Central memory CD4-positive, alpha-beta T cell (primary cell): Measurements from ENCODE around the gene KLHL1.

Source experiments
- DNase-seq: peaks from one replicate; pipeline ENCODE4 v3.0.0; 2022

KLHL1 gene

GRCh38 chr13:70014337-70014736 lies 93.9 kb downstream of the KLHL1 start:
- DNase-seq, result no peak

- DNase-seq, result no peak
These were observed 108.4 kb downstream of the KLHL1 start for GRCh38 chr13:69999875-70000274.

- DNase-seq, result no peak
These were observed 111.2 kb downstream of the KLHL1 start for GRCh38 chr13:69997061-69997460.

- no peak for DNase-seq
These were observed 127.5 kb downstream of the KLHL1 start for GRCh38 chr13:69980799-69981198.

- no peak for DNase-seq
These were observed 132.8 kb downstream of the KLHL1 start for GRCh38 chr13:69975496-69975895.

- no peak for DNase-seq
These were observed 137.7 kb downstream of the KLHL1 start for GRCh38 chr13:69970520-69970919.

- DNase-seq, result no peak
These were observed 149.2 kb downstream of the KLHL1 start for GRCh38 chr13:69959046-69959445.

- no peak for DNase-seq
These were observed 151.4 kb downstream of the KLHL1 start for GRCh38 chr13:69956839-69957238.

GRCh38 chr13:69956349-69956748 lies 151.9 kb downstream of the KLHL1 start:
- no peak for DNase-seq

GRCh38 chr13:69955271-69955670 lies 153.0 kb downstream of the KLHL1 start:
- DNase-seq, result no peak

- DNase-seq, result no peak
These were observed 156.8 kb downstream of the KLHL1 start for GRCh38 chr13:69951412-69951811.

GRCh38 chr13:69950160-69950559 lies 158.1 kb downstream of the KLHL1 start:
- DNase-seq, result no peak

GRCh38 chr13:69948016-69948415 lies 160.2 kb downstream of the KLHL1 start:
- DNase-seq, result no peak

GRCh38 chr13:69947582-69947981 lies 160.7 kb downstream of the KLHL1 start:
- DNase-seq, result no peak

GRCh38 chr13:69946511-69946910 lies 161.7 kb downstream of the KLHL1 start:
- no peak for DNase-seq

GRCh38 chr13:69935043-69935442 lies 173.2 kb downstream of the KLHL1 start:
- no peak for DNase-seq

GRCh38 chr13:69928262-69928661 lies 180.0 kb downstream of the KLHL1 start:
- no peak for DNase-seq

- no peak for DNase-seq
These were observed 187.1 kb downstream of the KLHL1 start for GRCh38 chr13:69921156-69921555.

GRCh38 chr13:69912630-69913029 lies 195.6 kb downstream of the KLHL1 start:
- no peak for DNase-seq

GRCh38 chr13:69910800-69911199 lies 197.5 kb downstream of the KLHL1 start:
- no peak for DNase-seq

GRCh38 chr13:69904784-69905183 lies 203.5 kb downstream of the KLHL1 start:
- DNase-seq, result no peak

GRCh38 chr13:69903081-69903480 lies 205.2 kb downstream of the KLHL1 start:
- DNase-seq, result no peak

- no peak for DNase-seq
These were observed 225.8 kb downstream of the KLHL1 start for GRCh38 chr13:69882451-69882850.

GRCh38 chr13:69879936-69880335 lies 228.3 kb downstream of the KLHL1 start:
- DNase-seq, result no peak

GRCh38 chr13:69872321-69873047 lies 235.8 kb downstream of the KLHL1 start:
- DNase-seq, result no peak
